ENCODE measurements around the gene TMEM170A. TPM values are rescaled to one million over a fixed set of nuclear protein-coding genes. Genes with fewer than 3 reads are reported as not detected.

Gene TMEM170A
- total and polyA plus RNA-seq, 2 of the 13 experiments (the other 11 are each of a cell fraction or from before 2014, with no cell fraction given), result 35.7 to 39.7 TPM

GRCh38 chr16:75464122-75464918 lies at the start of gene TMEM170A (continued):
- TF ChIP-seq ZNF414 (CRISPR knock-in tag; IDR thresholded peaks at IDR 0.05), result peak; percentile 22
- 0 out of 2 replicates have a peak, but pooled peaks have one; percentile 26 for TF ChIP-seq ZNF704 (CRISPR knock-in tag; IDR thresholded peaks at IDR 0.05; ENCODE audit: borderline replicate concordance)
- peak; percentile 68; the same call in 1 of the 2 replicates for TF ChIP-seq CREM (IDR thresholded peaks at IDR 0.05)
- peak; percentile 52; the same call in 1 of the 2 replicates for TF ChIP-seq CREM (CRISPR knock-in tag; IDR thresholded peaks at IDR 0.05)
- no peak for TF ChIP-seq ZNF652 (CRISPR knock-in tag; IDR thresholded peaks at IDR 0.05; ENCODE audit: borderline replicate concordance, low read depth)
- no peak for TF ChIP-seq ZNF773 (CRISPR knock-in tag; IDR thresholded peaks at IDR 0.05; ENCODE audit: borderline replicate concordance)
- peak; percentile 97 for TF ChIP-seq ZFY (CRISPR knock-in tag; IDR thresholded peaks at IDR 0.05)
- TF ChIP-seq SP4 (CRISPR knock-in tag; IDR thresholded peaks at IDR 0.05), result peak; percentile 45
- peak; percentile 95 for TF ChIP-seq POLR2AphosphoS5 (IDR thresholded peaks at IDR 0.05; ENCODE audit: low read depth, low read length)
- no peak for TF ChIP-seq SRSF9 (IDR thresholded peaks at IDR 0.05; ENCODE audit: borderline replicate concordance, insufficient read depth, low read depth, low read length, poor library complexity, severe bottlenecking)
- no peak for TF ChIP-seq HNRNPH1 (optimal IDR thresholded peaks at IDR 0.05; ENCODE audit: low read depth, low read length)
- peak; percentile 90 for TF ChIP-seq CREB1 (IDR thresholded peaks at IDR 0.05)
- peak; percentile 91 for TF ChIP-seq CREB1 (CRISPR knock-in tag; IDR thresholded peaks at IDR 0.05)
- peak; percentile 90 for TF ChIP-seq CCDC6 (CRISPR knock-in tag; IDR thresholded peaks at IDR 0.05)
- TF ChIP-seq ZNF800 (CRISPR knock-in tag; IDR thresholded peaks at IDR 0.05), result peak; percentile 51; the same call in 1 of the 2 replicates
- no peak; the same call in 1 of the 2 replicates for TF ChIP-seq ZBTB1 (CRISPR knock-in tag; IDR thresholded peaks at IDR 0.05; ENCODE audit: borderline replicate concordance)
- TF ChIP-seq SMAD1 (CRISPR knock-in tag; IDR thresholded peaks at IDR 0.05; ENCODE audit: borderline replicate concordance, low read depth), result peak; percentile 93; the same call in 1 of the 2 replicates
- TF ChIP-seq MBNL3 (CRISPR knock-in tag; conservative IDR thresholded peaks at IDR 0.05), result no peak
- peak; percentile 71 for TF ChIP-seq TGIF2 (CRISPR knock-in tag; IDR thresholded peaks at IDR 0.05)
- TF ChIP-seq ZNF619 (CRISPR knock-in tag; IDR thresholded peaks at IDR 0.05), result peak; percentile 18
- peak; percentile 86 for TF ChIP-seq ZNF687 (CRISPR knock-in tag; IDR thresholded peaks at IDR 0.05)
- peak; percentile 41; the same call in 1 of the 2 replicates for TF ChIP-seq CAMTA2 (CRISPR knock-in tag; IDR thresholded peaks at IDR 0.05; ENCODE audit: borderline replicate concordance)
